CD4-positive, CD25-positive, alpha-beta regulatory T cell (primary cell): ENCODE results near the gene FANCL. TPM values are rescaled to one million over a fixed set of nuclear protein-coding genes. Genes with fewer than 3 reads are reported as not detected.
"Not testable (repeated sequence)": the region's sequence is repeated elsewhere in the genome, so short reads cannot be mapped to it uniquely, and the experiment has no call there.

Experiments
- ATAC-seq, 2 donors: fragments of 150-1000 bp; cut with Tn5 transposase; one replicate each; pipeline ENCODE4 v1.10.0; 2021; ENCODE audit warnings: low read depth in 2 of 2, moderate number of reproducible peaks in 2 of 2, moderate library complexity in 1 of 2
- DNase-seq, 3 donors: peaks; one replicate each; pipeline versions ENCODE4 v3.0.0 to v3.0.0-alpha.2; 2012 to 2022; ENCODE audit warnings: mixed read lengths in 1 of 3
- H3K27ac ChIP-seq: one replicate; pipeline ENCODE4 v1.7.0; 2013; ENCODE audit warnings: mild to moderate bottlenecking, low read length; ENCODE audit not compliant: insufficient read depth, poor library complexity, severe bottlenecking
- H3K27me3 ChIP-seq: one replicate; pipeline ENCODE4 v1.7.0; 2013; ENCODE audit warnings: low read length; ENCODE audit not compliant: control insufficient read depth, insufficient read depth
- H3K36me3 ChIP-seq: one replicate; pipeline ENCODE4 v1.7.0; 2013; ENCODE audit warnings: mild to moderate bottlenecking, low read length, moderate library complexity; ENCODE audit not compliant: control insufficient read depth, insufficient read depth
- H3K4me1 ChIP-seq: 2 replicates; pipeline ENCODE4 v1.7.0; 2013; ENCODE audit warnings: mild to moderate bottlenecking, low read length; ENCODE audit not compliant: insufficient read depth, control insufficient read depth, poor library complexity, severe bottlenecking
- H3K4me3 ChIP-seq: one replicate; pipeline ENCODE4 v1.7.0; 2013; ENCODE audit warnings: low read depth, mild to moderate bottlenecking, low read length, moderate library complexity
- H3K9me3 ChIP-seq, 2 experiments: 1 replicate in 1 of 2; 2 replicates in 1 of 2; pipeline ENCODE4 v1.7.0; 2013; ENCODE audit warnings: low read length in 2 of 2, mild to moderate bottlenecking in 1 of 2, moderate library complexity in 1 of 2; ENCODE audit not compliant: control insufficient read depth in 2 of 2
- H3K27ac Mint-ChIP-seq, 3 donors: one replicate each; pipeline ENCODE4 v1.8.0; 2020 to 2022; ENCODE audit warnings: mild to moderate bottlenecking in 3 of 3, mixed read lengths in 3 of 3, moderate library complexity in 2 of 3
- H3K27me3 Mint-ChIP-seq: one replicate; pipeline ENCODE4 v1.8.0; 2022; ENCODE audit warnings: mild to moderate bottlenecking, mixed read lengths
- H3K36me3 Mint-ChIP-seq: one replicate; pipeline ENCODE4 v1.8.0; 2020; ENCODE audit warnings: mixed read lengths
- H3K4me1 Mint-ChIP-seq, 4 donors: one replicate each; pipeline ENCODE4 v1.8.0; 2020 to 2022; ENCODE audit warnings: mixed read lengths in 4 of 4, mild to moderate bottlenecking in 1 of 4
- H3K4me3 Mint-ChIP-seq, 4 donors: one replicate each; pipeline ENCODE4 v1.8.0; 2020 to 2022; ENCODE audit warnings: mild to moderate bottlenecking in 4 of 4, mixed read lengths in 4 of 4, moderate library complexity in 3 of 4
- H3K9me3 Mint-ChIP-seq, 7 donors: one replicate each; pipeline ENCODE4 v1.8.0; 2020 to 2022; ENCODE audit warnings: mixed read lengths in 7 of 7, mild to moderate bottlenecking in 3 of 7, moderate library complexity in 2 of 7
- polyA plus RNA-seq, 4 donors: library from polyadenylated mRNA; unstranded; fragments of 300-500 nt; fragmentation: Illumina TruSeq; gene quantifications; one replicate each; pipeline ENCODE4 v1.2.3, GENCODE V29; 2021
- total RNA-seq: library from RNA; stranded (reverse); gene quantifications from one replicate; pipeline ENCODE4 v1.2.3, GENCODE V29; 2022

Gene FANCL
- total and polyA plus RNA-seq, 5 donors from 2014 or later = 3.9 to 12.5 (median 5.6) TPM

DNA sequence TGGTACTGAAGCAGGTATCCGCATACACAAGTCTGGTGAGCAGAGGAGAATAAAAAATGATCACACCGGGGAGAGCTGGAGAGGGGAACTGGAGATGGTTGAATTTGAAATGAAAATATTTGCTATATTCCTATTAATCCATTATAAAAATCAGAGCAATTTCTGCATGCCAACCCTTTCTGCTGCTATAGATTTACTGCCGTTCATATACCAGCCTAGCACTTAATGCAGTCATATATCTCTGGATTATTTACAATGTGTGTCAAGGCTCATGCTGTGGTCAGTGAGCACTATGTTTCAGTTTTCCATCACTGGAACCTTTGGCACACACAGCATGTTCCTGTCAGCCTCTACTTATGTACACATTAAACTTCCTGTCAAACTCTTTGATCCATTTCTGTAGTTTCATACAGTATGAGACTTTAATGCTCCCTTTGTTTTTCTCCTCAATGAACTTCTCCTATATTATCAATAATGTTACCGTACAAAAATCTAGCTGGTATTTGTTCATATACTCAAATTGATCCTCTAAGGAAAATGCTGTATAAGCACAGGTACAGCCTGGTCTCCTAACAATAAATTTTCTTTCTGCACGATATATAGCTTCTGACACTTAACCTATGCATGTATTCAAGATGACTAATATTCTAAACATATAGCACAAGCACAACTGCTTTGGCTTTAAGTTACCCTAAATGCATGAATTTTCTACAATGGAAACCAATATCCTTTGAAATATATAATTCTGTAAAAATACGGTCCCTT lies 36.7 kb downstream of the FANCL start:
- no peak overlapping the region for H3K4me3 ChIP-seq
- H3K4me1 ChIP-seq = no peaks in the 10 kb centered on the region
- no peaks in the 10 kb centered on the region for H3K9me3 ChIP-seq
- Mint-ChIP-seq H3K9me3 (no peaks in the 10 kb centered on the region), H3K27ac (no peak overlapping the region), H3K4me1 (no peaks in the 10 kb centered on the region), H3K4me3 (no peak overlapping the region), H3K36me3 (no peaks in the 10 kb centered on the region), H3K27me3 (no peaks in the 10 kb centered on the region)
- no peaks in the 10 kb centered on the region for H3K36me3 ChIP-seq
- H3K27me3 ChIP-seq = no peaks in the 10 kb centered on the region
- H3K27ac ChIP-seq = no peak overlapping the region
- no peak for DNase-seq
- ATAC-seq = no peak

DNA sequence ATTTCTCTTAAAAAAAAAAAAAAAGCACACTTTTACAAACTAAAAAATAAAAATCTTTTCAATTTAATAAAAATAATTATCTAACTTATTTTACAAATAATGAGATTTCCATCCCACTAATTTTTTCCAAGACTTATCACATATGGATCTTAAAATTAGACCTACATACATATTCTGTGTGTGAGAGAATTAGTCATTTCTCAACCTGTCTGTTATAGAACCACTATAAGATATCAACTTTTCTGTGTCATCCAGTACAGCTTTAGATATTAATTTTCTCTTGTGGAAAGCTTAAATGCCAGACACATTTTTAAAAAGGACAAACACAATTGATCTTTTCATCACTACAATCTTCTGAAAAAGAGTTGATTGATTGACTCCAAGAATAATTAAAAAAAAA lies 38.1 kb downstream of the FANCL start:
- DNase-seq = no peak
- no peaks in the 10 kb centered on the region for H3K4me1 Mint-ChIP-seq
- no peak for ATAC-seq

DNA sequence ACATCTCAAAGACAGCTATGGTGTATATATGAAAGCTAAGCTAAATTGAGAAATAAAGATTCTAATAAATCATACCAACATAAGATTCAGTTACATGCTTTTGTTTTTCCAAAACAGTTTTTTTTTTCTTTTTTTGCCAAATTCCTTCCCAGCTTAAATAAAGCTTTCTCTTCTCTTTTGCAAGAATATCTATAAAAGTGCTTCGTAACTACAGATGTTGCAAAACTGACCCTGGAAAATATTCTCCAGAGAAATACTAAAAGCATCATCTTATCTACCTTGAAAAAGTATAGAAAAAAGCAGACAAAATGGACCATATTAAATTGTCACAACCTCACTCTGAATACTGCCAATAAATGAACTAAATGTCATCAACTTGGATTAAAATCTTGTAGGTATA lies 38.7 kb downstream of the FANCL start:
- Mint-ChIP-seq H3K27me3 (no peaks in the 10 kb centered on the region), H3K9me3 (no peaks in the 10 kb centered on the region), H3K4me3 (no peak overlapping the region), H3K4me1 (no peaks in the 10 kb centered on the region), H3K36me3 (peaks cover 4% of the 10 kb centered on the region), H3K27ac (no peak overlapping the region)
- no peak for DNase-seq
- Histone ChIP-seq H3K4me3 (no peak overlapping the region), H3K4me1 (no peaks in the 10 kb centered on the region), H3K27me3 (no peaks in the 10 kb centered on the region), H3K9me3 (no peaks in the 10 kb centered on the region), H3K27ac (no peak overlapping the region), H3K36me3 (no peaks in the 10 kb centered on the region)
- ATAC-seq = no peak

More for the DNA sequence above, 38.1 kb downstream of the FANCL start:
- Mint-ChIP-seq H3K36me3 (peaks cover under 1% of the 10 kb centered on the region), H3K27ac (no peak overlapping the region), H3K27me3 (no peaks in the 10 kb centered on the region), H3K9me3 (no peaks in the 10 kb centered on the region), H3K4me3 (no peak overlapping the region)
- no peak overlapping the region for H3K4me3 ChIP-seq
- no peaks in the 10 kb centered on the region for H3K36me3 ChIP-seq
- H3K9me3 ChIP-seq = no peaks in the 10 kb centered on the region
- H3K27ac ChIP-seq = no peak overlapping the region
- H3K4me1 ChIP-seq = no peaks in the 10 kb centered on the region
- H3K27me3 ChIP-seq = no peaks in the 10 kb centered on the region

DNA sequence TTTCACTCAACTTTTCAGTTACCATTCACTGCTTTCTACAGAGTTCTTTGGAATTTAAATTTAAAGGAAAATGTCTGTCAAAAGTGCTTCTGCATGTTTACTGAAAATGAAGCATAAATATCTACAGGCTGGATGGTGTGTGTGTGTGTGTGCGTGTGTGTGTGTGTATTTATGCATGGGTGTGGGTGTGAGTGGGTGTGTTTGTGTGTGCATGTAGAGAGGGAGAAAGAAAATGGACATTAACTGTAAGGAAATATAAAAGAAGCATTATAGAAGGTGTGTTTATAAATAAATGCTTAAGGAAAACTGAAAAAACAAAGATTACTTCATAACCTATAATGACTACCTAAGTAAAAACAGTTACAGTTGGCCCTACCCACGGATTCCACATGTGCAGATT lies 43.2 kb downstream of the FANCL start:
- H3K9me3 ChIP-seq = no peaks in the 10 kb centered on the region
- DNase-seq (no peak), ATAC-seq (no peak)
- Mint-ChIP-seq H3K36me3 (peaks cover 6% of the 10 kb centered on the region), H3K27me3 (no peaks in the 10 kb centered on the region), H3K4me1 (no peaks in the 10 kb centered on the region), H3K4me3 (no peak overlapping the region), H3K27ac (no peak overlapping the region), H3K9me3 (peaks cover 0 to 2% (median 0%) of the 10 kb centered on the region in 7 donors)
- no peak overlapping the region for H3K4me3 ChIP-seq
- H3K27me3 ChIP-seq = no peaks in the 10 kb centered on the region
- H3K4me1 ChIP-seq = no peaks in the 10 kb centered on the region
- H3K36me3 ChIP-seq = no peaks in the 10 kb centered on the region
- no peak overlapping the region for H3K27ac ChIP-seq

DNA sequence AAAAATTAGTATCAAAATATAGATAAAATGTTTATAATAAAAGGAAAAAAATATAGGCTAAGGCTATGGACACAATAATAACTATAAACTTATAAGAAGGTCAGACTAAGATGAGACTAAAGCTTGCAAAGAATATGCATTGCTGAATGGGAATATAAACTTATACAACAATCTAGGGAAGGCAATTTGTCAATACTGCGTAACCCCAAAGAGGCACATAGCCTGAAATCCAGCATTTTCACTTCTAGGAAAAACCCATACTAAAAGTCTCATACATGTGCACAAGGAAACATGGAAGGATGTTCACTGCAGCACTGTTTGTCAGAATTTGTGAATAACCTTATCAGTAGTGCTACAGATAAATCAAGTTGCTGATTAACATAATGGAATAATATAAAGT lies 45.5 kb downstream of the FANCL start:
- no peaks in the 10 kb centered on the region for H3K4me1 ChIP-seq
- DNase-seq (no peak), ATAC-seq (no peak)
- Mint-ChIP-seq H3K27ac (no peak overlapping the region), H3K4me1 (no peaks in the 10 kb centered on the region), H3K36me3 (peaks cover 6% of the 10 kb centered on the region), H3K27me3 (no peaks in the 10 kb centered on the region), H3K4me3 (no peak overlapping the region), H3K9me3 (peaks cover 0 to 2% (median 0%) of the 10 kb centered on the region in 7 donors)
- H3K9me3 ChIP-seq = no peaks in the 10 kb centered on the region
- no peaks in the 10 kb centered on the region for H3K36me3 ChIP-seq
- H3K27ac ChIP-seq = no peak overlapping the region
- H3K27me3 ChIP-seq = no peaks in the 10 kb centered on the region
- no peak overlapping the region for H3K4me3 ChIP-seq

DNA sequence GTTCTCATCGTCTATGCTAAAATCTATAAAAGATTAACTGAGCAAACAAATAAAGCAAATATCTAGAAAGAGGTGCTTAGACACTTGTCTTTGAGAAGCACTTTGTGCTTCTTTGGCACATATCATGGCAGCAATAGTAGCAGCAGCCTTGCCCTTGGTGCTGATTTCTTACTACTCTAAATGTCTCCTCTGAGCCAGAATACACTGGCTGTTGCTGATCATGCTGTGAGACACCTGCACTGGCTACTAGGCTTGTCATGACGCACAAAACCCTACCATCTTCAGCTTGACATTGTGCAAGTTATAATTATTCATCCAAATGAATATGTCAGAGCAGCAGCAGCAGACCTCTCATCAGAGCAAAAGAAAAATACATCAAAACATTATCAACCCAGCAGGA lies 46.7 kb downstream of the FANCL start:
- no peak for ATAC-seq
- Mint-ChIP-seq H3K27ac (no peak overlapping the region), H3K27me3 (no peaks in the 10 kb centered on the region), H3K9me3 (peaks cover 0 to 2% (median 0%) of the 10 kb centered on the region in 7 donors), H3K4me3 (no peak overlapping the region), H3K36me3 (peaks cover 10% of the 10 kb centered on the region), H3K4me1 (no peaks in the 10 kb centered on the region)
- Histone ChIP-seq H3K27ac (no peak overlapping the region), H3K27me3 (no peaks in the 10 kb centered on the region), H3K4me3 (no peak overlapping the region), H3K4me1 (no peaks in the 10 kb centered on the region), H3K36me3 (no peaks in the 10 kb centered on the region), H3K9me3 (no peaks in the 10 kb centered on the region)
- no peak for DNase-seq

DNA sequence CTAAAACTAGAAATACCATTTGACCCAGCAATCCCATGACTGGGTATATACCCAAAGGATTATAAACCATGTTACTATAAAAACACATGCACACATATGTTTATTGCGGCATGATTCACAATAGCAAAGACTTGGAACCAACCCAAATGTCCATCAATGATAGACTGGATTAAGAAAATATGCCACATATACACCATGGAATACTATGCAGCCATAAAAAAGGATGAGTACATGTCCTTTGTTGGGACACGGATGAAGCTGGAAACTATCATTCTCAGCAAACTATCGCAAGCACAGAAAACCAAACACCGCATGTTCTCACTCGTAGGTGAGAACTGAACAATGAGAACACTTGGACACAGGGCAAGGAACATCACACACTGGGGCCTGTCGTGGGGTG lies 54.1 kb downstream of the FANCL start:
- not testable (repeated sequence) for H3K9me3 Mint-ChIP-seq, ATAC-seq, H3K9me3 ChIP-seq, H3K27ac ChIP-seq, H3K36me3 ChIP-seq, H3K27ac Mint-ChIP-seq, H3K27me3 Mint-ChIP-seq, H3K4me1 Mint-ChIP-seq, H3K4me3 Mint-ChIP-seq, H3K27me3 ChIP-seq, H3K36me3 Mint-ChIP-seq, H3K4me3 ChIP-seq, H3K4me1 ChIP-seq, DNase-seq

DNA sequence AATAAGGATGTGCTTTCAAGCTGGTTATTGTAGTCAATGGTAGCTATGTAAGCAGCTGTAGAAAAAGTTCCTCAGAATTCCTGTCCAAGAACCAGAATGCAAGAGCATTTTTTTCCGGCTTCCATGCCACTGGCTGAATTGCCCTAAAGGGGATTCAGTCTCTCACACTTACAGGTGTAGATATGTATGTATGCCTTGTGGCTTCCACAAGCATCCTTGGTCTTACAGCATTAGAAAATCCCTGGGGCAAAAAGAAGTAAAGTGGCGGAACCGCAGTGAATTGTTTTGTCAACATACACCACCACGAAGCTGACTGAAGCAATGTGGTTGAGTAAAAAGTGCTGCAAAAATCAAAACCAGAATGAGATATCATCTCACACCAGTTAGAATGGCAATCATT lies 54.6 kb downstream of the FANCL start:
- Histone ChIP-seq H3K4me3 (no peak overlapping the region), H3K36me3 (no peaks in the 10 kb centered on the region), H3K27me3 (no peaks in the 10 kb centered on the region), H3K27ac (no peak overlapping the region), H3K9me3 (no peaks in the 10 kb centered on the region), H3K4me1 (no peaks in the 10 kb centered on the region)
- DNase-seq (no peak), ATAC-seq (no peak)
- Mint-ChIP-seq H3K4me1 (no peaks in the 10 kb centered on the region), H3K27me3 (no peaks in the 10 kb centered on the region), H3K4me3 (no peak overlapping the region), H3K27ac (peak overlapping the region in 1 of 3 donors; percentile 64), H3K36me3 (peaks cover 4% of the 10 kb centered on the region), H3K9me3 (peaks cover 0 to 3% (median 0%) of the 10 kb centered on the region in 7 donors)
